Measurements from ENCODE around the gene BHLHE23. TPM values are rescaled to one million over a fixed set of nuclear protein-coding genes. Genes with fewer than 3 reads are reported as not detected.

The BHLHE23 gene
- not detected in 2 replicates for total RNA-seq (2014; rRNA removed; shearing (Covaris generic))

DNA sequence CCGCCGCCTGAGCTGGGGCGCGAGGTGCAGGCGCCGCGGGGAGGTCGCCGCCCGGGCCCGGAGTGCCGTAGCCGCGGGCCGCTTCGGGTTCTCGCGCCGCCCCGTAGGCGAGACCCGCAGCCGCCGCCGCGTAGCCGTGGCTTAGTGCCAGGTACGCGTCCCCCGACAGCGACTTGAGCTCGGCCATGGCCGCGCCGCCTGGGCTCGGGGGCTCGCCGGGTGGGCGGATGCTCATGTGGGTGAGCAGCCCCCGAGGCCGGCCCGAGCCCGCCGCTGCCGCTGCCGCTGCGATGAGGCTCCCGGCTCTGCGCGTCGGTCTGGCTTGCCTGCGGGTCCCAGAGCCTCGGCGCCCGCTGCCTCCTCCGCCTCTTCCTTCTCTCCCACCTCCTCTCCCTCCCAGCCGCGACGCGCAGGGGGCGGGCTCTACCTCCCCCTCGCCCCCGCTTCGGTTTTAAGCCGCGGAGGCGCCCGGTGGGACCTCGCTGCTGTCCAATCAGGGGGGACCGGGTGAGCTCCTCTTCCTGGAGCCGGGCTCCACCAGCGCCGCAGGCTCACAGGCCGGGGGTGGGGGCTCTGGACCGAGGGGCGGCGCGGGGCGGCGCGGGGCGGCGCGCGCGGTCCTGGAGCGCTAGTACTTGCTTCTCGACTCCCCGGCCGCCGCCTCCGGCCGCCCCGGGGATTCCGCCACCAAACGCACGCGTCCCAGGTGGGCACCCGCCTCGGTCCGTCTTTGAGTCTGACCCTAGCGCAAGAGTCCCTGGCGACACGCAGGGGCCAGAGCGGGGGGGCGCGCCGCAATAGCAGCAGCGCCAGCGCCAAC lies at the start of gene BHLHE23:
TSS of gene BHLHE23 (minus strand) at position 425 of the 820 bp plus-strand sequence. CDS start at position 235, 190 bp downstream.
- no peak for DNase-seq (ENCODE audit: low spot score)

DNA sequence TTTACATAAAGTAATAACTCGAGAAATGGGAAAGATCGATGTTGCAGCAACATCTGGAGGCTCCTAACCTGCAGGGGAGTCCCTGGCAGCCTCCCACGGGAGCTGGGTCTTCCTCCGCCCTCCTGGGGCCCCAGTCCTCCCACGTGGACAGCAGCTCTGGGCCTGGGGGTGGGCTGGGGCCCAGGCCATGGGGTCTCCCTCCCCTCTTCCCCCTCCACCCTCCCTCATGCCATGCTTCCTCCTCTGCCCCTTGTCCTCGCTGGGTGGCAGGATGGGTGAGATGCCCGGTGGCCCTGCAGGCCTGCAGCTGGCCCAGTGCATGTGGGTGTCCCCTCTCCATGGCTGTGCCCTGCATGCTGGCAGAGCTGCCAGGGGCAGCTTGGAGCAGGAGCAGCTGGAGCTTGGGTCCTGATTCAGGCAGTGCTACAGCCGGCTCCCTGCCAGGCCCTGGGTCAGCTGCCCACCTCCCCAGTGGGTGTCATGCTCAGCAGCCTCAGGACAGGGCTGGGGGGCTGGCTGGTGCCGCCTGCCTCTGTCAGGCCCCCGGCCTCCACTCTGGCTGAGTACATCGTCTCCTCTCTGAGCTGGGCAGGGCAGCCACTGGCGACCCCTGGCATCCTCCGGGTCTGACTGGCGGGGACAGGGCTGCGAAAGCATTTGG lies 48.9 kb upstream of the BHLHE23 start:
- DNase-seq (ENCODE audit: low spot score) = no peak

DNA sequence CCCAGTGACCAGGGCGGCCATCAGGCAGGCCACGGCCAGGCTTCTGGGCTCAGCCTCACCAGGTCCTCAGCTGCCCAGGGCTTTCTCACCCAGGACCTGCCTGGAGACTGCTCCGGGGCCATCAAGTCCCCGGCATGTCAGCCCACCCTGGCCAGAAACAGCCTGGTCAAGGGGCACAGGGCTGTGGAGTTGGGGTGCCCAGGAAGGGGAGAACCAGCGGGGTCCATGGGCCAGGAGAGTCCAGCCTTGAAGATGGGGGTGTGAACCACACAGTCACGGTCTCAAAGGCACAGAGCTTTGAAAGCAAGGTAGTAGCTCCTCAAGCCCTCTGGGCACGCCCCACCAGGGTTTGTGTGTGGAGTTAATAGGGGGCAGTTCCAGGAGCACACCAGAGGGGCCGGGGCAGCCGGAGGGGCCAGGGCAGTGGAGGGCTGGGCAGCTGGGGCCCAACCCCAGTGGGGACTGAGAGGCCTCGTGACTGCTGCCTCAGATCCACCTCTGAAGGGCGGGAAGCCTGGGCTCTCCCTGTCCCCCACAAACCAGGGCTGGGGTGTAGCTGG lies 48.0 kb upstream of the BHLHE23 start:
- DNase-seq (ENCODE audit: low spot score) = no peak

DNA sequence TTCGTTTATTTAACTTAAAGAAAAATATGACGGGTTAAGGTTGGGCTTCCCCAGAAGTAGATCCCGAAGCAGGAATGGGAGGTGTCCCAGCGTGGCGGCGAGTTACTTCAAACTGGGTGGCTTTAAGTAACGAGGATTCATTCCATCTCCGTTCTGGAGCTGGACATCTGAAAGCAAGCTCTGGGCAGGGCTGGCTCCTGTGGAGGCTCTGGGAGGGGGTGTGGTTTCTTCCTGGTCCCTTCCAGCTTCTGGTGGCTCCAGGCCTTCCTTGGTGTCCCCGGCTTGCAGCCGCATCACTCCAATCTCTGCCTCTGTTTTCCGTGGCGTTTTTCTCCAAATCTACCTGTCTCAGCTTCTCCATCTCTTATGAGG lies 47.3 kb upstream of the BHLHE23 start:
- DNase-seq (ENCODE audit: low spot score) = no peak

DNA sequence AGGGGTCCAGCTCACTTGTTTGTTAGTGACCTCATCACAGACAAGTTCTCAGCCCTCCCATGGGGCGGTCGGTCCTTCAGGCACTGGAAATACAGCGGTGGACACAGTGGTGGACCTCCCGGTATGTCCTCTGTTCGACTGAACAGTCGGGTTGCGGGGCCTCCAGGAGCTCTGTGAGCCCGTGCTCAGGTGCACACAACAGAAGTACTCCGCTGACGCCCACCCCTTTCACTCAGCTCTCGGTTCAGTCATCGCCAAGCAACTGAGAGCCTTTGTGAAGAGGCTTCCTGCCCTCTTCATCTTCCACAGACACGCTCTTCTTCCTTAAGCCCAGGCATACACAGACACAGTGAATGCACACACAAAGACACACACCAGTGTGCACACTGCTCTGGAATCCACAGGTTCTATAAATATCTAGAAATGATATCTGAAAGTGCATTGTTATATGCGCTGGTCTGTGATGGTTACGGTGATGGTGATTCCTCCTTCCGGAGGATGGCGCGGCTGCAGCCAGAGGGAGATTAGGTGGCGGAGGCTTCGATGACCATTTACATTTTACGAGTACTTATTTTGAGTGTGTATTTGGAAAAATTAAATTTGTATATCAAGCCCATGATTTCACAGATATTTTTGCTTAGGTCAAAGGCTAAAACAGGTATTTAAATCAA lies 46.8 kb upstream of the BHLHE23 start:
- DNase-seq (ENCODE audit: low spot score) = no peak

DNA sequence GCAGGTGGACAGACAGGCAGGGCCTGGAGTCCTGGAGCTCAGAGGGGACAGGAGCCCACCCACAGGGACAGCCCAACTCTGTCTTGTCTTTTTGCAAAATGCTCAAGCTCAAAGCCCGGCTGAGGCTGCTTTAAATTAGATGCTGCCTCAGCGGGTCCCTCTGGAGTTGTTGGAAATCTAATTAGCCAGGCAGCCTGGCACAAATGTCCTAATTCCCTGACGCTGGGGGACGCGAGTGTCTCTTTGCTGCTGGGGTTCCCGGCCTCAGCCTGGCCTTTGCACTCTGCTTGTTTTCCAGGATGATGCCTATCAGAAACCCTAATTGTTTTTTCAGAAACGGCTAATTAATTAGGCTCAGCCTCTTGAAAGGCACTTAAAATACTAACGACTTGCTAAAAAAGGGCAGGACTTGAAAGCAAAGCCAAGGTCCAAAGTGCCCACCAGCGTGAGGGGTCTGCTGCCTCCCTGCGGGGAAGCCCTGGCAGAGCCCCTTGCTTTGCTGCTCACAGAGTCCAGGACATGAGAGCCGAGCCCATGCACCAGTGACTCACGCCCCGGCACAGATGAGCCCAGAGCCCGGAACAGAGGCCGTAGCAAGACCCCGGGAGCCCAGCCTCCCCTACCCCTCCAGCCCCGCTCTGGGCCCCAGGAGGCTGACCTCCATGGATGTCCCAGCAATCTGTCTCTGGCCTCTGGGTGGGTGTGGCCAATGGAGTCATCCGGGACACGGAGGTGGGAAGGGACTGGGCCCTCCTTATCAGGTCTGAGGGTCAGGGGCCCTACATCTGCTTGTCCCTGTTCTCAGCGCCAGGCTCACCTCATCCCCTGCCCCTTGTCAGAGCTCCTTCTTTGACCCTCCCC lies 46.0 kb upstream of the BHLHE23 start:
- no peak for DNase-seq (ENCODE audit: low spot score)

DNA sequence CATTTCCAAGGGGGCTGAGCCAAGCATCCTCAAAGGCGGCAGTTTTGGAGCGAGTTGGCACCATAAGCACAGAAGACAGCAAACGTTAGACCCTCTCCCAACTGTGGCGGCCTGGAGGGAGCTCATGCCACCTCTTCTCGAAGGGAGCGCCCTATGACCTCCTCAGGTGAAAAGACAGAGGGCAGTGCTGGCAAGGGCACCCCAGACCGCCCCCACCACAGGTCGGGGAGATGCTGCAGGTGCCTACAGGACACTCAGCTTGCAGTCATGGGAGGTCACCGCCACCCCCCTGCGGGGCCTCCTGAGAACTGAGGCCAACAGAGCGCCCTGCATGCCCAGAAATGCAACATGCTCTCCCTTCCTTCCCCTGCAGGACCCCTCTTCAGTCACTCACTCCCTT lies 45.1 kb upstream of the BHLHE23 start:
- DNase-seq (ENCODE audit: low spot score) = no peak

DNA sequence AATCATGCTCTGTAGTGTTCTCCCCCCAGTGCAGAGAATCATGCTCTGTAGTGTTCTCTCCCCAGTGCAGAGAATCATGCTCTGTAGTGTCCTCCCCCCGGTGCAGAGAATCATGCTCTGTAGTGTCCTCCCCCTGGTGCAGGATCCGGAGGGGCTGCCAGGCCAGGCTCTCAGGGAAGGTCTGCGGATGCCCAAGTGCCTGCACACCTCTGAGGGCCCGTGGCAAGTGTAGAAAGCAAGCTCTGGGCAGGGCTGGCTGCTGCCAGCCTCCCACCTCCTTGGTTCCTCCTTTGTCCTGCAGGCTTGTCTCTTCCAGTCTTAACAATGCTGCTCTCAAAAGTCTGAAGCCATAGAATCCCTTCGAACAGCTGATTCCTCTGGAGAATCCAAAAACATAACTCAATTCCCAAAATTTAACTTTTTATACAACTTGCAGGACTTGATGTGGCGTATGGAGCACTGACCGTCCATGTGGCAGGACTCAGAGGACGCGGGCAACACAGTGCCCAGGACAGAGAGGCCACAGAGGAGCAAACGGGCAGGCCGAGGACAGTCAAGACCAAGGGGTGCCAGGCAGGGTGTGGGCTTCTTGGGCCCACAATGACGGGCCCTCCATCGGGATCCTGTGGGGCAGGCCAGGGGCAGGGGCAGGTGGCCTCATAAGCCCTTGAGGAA lies 44.6 kb upstream of the BHLHE23 start:
- no peak for DNase-seq (ENCODE audit: low spot score)

DNA sequence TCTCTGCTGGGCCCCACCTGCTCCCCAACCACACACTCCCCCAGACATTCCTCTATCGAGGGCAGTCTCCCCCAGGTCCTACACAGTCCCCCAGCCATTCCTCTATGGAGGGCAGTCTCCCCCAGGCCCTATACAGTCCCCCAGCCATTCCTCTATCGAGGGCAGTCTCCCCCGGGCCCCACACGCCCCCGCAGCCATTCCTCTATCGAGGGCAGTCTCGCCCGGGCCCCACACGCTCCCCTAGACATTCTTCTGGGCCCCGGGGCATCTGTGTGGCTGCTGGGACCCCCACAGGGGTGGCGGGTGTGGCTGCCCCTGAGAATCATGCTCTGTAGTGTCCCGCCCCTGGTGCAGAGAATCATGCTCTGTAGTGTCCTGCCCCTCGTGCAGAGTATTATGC lies 43.6 kb upstream of the BHLHE23 start:
- DNase-seq (ENCODE audit: low spot score) = no peak

DNA sequence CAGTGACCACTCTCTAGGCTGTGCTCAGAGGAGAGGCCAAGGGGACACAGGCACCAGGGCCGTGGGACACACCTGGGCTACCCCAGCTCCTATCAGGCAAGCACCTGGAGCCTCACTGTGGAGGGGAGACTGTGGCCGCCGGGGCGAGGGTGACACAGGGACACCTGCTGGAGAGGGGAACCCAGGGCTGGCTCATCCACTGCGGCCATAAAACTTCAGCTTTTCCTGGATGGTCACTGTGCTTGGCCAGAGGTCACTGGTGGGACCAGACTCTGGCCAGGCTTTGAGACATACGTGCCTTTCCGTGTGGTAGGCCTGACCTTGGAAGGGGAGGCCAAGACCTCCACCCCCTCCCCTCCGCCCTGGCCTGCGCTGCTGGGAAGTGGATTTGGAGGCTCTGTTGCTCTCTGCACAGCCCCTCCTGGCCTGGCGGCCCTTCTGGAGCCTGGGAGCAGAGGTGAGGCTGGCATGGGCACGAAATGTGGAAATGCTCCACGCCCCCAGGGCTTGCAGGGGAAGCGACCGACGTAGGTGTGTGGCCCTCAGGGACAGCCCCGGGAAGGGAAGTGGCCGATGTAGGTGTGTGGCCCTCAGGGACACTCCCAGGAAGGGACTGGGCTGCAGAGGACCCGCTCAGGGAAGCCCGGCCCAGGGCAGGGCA lies 42.9 kb upstream of the BHLHE23 start:
- DNase-seq (ENCODE audit: low spot score) = no peak

DNA sequence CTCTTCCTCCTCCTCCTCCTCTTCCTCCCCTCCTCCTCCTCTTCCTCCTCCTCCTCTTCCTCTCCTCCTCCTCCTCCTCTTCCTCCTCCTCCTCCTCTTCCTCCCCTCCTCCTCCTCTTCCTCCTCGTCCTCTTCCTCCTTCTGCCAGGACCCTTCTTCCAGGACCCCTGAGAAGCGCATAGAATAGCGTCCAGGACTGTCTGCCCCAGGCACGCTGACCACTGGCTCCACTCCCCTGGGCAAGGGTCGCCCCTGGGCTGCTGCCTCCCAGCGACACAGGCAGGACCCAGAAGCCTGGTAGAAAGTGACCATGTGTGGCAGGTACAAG lies 42.4 kb upstream of the BHLHE23 start:
- no peak for DNase-seq (ENCODE audit: low spot score)

DNA sequence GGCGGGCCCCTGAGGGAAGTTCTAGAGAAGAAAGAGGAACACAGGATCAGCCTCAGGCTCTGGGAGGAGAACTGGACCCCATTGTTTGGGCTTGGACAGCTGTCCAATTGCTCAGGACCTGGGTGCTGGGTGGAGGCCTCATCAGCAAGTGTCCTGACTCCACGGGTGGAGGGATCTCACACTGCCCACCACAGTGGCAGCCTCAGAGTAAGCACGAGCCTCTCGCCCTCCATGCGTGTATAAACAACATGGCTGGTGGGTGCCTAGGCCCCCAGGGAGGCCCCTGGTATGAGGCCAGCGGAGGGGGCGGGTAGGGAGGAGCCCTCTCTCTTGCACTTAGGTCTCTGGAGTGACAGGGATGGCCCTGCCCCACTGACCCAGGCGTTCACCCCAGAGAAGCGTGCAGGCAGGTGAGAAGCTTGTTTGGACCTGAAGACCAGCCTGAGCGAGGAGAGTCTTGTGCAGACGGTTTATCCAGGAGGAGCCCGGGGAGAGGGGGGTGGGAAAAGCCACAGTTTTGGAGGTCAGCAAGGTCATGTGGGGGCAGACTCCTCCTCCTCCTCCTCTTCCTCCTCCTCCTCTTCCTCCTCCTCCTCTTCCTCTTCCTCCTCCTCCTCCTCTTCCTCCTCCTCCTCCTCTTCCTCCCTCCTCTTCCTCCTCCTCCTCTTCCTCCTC lies 41.9 kb upstream of the BHLHE23 start:
- no peak for DNase-seq (ENCODE audit: low spot score)

DNA sequence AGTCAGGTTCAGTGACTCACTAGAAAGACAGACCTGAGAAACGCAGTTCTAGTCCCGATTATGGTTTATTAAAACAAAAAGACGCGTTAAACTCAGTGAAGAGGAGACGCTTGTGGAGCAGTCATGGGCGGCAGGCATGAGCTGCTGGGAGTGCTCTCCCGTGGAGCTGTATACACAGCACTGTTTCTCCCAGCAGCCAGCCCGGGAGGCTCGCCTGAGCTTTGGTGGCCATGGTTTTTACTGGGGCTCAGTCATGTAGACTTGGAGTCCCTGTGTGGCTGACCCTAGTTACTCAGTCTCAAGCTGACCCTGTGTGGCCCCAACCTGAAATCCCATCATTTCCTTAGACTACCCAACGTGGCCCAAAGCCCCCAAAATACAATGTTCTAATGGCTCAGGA lies 41.2 kb upstream of the BHLHE23 start:
- no peak for DNase-seq (ENCODE audit: low spot score)

DNA sequence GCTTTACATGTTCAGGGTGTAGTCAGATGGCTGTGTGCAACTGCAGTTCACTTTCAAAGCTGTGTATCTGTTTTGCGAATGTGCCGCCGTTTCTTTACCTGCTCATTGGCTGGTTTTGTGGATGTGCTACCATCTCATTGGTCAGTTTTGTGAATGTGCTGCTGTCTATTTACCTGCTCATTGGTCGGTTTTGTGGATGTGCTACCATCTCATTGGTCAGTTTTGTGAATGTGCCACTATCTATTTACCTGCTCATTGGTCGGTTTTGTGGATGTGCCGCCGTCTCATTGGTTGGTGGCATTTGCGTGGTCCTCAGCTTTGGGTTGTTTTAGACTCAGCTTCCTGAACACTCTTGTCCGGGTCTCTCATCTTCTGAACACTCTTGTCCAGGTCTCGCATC lies 40.5 kb upstream of the BHLHE23 start:
- DNase-seq (ENCODE audit: low spot score) = no peak

DNA sequence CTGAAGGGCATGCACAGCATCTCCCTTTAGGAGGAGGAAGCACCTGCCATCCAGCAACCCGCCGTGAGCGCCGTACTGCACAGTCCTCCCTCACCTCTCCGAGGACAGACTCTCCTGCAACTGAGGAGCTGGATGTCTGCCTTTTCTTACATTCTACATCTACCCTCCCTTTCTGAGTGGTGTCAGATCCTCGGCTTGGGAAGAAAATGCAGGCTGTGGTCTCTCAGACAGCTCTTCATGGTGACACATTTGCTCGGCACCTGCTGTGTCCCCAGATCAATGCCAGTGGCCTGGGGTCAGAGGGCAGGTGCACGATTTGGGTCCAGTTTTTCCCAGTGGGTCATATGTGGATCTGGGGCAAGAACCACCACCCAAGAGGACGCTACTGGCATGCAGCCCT lies 40.1 kb upstream of the BHLHE23 start:
- DNase-seq (ENCODE audit: low spot score) = no peak

DNA sequence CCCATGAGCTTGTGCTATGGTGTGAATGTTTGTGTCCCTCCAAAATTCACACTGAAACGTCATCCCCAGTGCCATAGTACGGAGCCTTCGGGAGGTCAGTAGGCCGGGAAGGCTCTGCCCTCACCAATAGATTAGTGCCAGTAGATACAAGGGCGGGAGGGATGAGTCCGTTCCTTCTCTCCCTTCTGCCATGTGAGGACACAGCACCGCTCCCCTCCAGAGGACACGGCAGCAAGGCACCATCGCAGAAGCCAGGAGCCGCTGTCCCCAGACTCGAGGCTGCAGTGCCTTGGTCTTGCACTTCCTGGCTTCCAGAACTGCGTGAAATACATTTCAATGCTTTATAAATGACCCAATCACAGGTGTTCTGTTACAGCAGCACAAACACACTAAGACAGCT lies 39.2 kb upstream of the BHLHE23 start:
- no peak for DNase-seq (ENCODE audit: low spot score)

DNA sequence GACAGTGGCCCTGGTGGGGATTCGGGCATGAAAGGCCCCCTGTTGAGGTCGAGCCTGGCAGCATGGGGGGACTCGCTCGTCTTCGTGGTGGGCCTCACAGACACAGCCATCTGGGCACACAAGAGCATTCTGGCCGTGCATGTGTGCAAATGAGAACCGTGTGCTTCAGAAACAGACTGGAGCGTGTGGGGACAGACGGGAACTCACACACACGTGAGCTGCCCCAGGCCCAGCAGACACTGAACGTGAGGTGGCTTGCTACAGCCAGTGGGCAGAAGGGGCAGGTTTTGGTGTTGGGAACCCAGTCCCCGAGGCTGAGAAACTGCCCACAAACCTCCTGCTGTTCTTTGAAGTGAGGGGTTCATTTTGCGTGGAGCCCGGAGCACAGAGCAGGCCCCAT lies 38.6 kb upstream of the BHLHE23 start:
- DNase-seq (ENCODE audit: low spot score) = no peak

DNA sequence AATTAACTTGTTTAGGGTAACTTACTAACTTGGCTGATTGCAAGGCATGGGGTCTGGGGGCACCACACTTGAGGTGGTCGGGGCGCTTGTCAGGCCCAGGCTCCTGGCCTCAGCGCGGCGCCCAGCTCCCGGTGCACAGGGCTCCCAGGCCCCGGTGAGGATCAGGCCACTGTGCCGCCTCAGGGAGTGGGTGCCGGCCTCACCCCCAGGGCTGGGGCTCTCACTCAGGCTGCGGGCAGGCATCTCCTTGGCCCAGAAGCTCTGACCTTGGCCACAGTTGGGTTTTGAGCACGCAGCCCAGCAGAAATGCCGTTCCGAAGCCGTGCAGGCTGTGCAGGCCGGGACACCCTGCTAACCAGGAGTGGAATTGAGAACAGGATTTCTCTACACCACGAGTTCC lies 37.8 kb upstream of the BHLHE23 start:
- no peak for DNase-seq (ENCODE audit: low spot score)

DNA sequence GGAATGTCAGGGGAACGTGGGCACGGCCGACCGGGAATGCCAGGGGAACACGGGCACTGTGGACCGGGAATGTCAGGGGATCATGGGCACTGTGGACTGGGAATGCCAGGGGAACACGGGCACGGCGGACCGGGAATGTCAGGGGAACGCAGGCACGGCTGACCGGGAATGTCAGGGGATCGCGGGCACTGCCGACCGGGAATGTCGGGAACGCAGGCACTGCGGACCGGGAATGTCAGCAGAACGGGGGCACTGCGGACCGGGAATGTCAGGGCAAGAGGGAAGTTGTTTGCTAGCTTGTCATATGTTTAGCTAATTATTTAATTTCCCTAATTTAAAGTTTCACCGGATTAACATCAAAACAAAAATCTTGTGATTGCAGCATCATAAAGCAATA lies 37.4 kb upstream of the BHLHE23 start:
- no peak for DNase-seq (ENCODE audit: low spot score)
